Upper lobe of left lung (tissue), 6 donors: ENCODE results near the gene CTCFL. TPM values are rescaled to one million over a fixed set of nuclear protein-coding genes. Genes with fewer than 3 reads are reported as not detected.

Source experiments
- ATAC-seq, 2 donors: fragments of 200-7000 bp; cut with Tn5 transposase; one replicate each; pipeline ENCODE4 v1.9.1; 2022; ENCODE audit warnings: mild to moderate bottlenecking in 2 of 2, moderate library complexity in 2 of 2; ENCODE audit not compliant: low FRiP score in 2 of 2
- DNase-seq, 2 donors: peaks; one replicate each; pipeline ENCODE4 v3.0.0-alpha.2; 2019 to 2020
- H3K27ac ChIP-seq, 4 donors: fragments of 200-600 bp; sonication (generic); one replicate each; pipeline ENCODE4 v1.5.1; 2016 to 2019
- H3K27me3 ChIP-seq, 4 donors: fragments of 200-600 bp; sonication (generic); one replicate each; pipeline ENCODE4 v1.5.1; 2017 to 2019
- H3K36me3 ChIP-seq, 4 donors: fragments of 200-600 bp; sonication (generic); one replicate each; pipeline ENCODE4 v1.5.1; 2016 to 2019
- H3K4me1 ChIP-seq, 4 donors: fragments of 200-600 bp; sonication (generic); one replicate each; pipeline ENCODE4 v1.5.1; 2018 to 2019
- H3K4me3 ChIP-seq, 4 donors: fragments of 200-600 bp; sonication (generic); one replicate each; pipeline ENCODE4 v1.5.1; 2017 to 2019; ENCODE audit warnings: mild to moderate bottlenecking in 2 of 4, moderate library complexity in 1 of 4
- H3K9me3 ChIP-seq, 4 donors: fragments of 200-600 bp; sonication (generic); one replicate each; pipeline ENCODE4 v1.5.1; 2018 to 2019
- CTCF ChIP-seq, 6 experiments: fragments of 450-650 bp in 4 of 6; fragments of 200-600 bp in 2 of 6; sonication (generic) in 2 of 6; IDR thresholded peaks; one replicate each; pipeline ENCODE4 v1.5.1; 2016 to 2019; ENCODE audit warnings: antibody characterized with exemption in 6 of 6
- EP300 ChIP-seq, 4 donors: sonication (generic); formaldehyde crosslinking; IDR thresholded peaks; one replicate each; pipeline ENCODE4 v1.5.1; 2017; ENCODE audit warnings: antibody characterized with exemption in 4 of 4, control low read depth in 2 of 4
- POLR2A ChIP-seq, 4 donors: fragments of 450-650 bp; IDR thresholded peaks; one replicate each; pipeline ENCODE4 v1.5.1; 2016 to 2017; ENCODE audit warnings: antibody characterized with exemption in 4 of 4, mild to moderate bottlenecking in 2 of 4
- POLR2AphosphoS5 ChIP-seq, 2 donors: sonication (generic); formaldehyde crosslinking; IDR thresholded peaks; one replicate each; pipeline ENCODE4 v1.5.1; 2017; ENCODE audit warnings: antibody characterized with exemption in 2 of 2
- WGBS, 2 donors: methylation state at CpG; one replicate each; pipeline ENCODE4 v1.1.5; 2017 to 2018; 5-methylcytosine and 5-hydroxymethylcytosine counted together
- total RNA-seq, 6 donors: library from RNA; depleted of rRNA in 4 of 6; stranded (reverse); fragments of >200 nt in 4 of 6; gene quantifications; one replicate each; pipeline versions ENCODE4 v1.1.0 to v1.2.1, GENCODE V29; 2016 to 2021
- donor health status: DM: no; HTN: no; CAD: no; lungs with moderate emphysema.
- donor health status: DM: no; HTN: yes; CAD: no; lungs with severe emphysema.

CTCFL gene
- total RNA-seq, 6 donors from 2014 or later: 0.11 to 0.17 (median 0.14) TPM; not detected in 3

GRCh38 chr20:57570920-57571319 is 46.0 kb upstream of the CTCFL start:
- no peaks in the 10 kb centered on the region for H3K36me3 ChIP-seq
- H3K27me3 ChIP-seq: no peaks in the 10 kb centered on the region
- H3K4me1 ChIP-seq: no peaks in the 10 kb centered on the region
- 69 to 75% methylated on average over 8 of the region's 8 CpGs for WGBS, 2 donors
- no peak overlapping the region for H3K27ac ChIP-seq
- DNase-seq: no peak
- no peak for TF ChIP-seq CTCF (IDR thresholded peaks at IDR 0.05)
- no peak for TF ChIP-seq POLR2AphosphoS5 (IDR thresholded peaks at IDR 0.05)
- no peak for TF ChIP-seq EP300 (IDR thresholded peaks at IDR 0.05)
- no peak overlapping the region for H3K4me3 ChIP-seq
- no peaks in the 10 kb centered on the region for H3K9me3 ChIP-seq
- ATAC-seq: no peak

DNA sequence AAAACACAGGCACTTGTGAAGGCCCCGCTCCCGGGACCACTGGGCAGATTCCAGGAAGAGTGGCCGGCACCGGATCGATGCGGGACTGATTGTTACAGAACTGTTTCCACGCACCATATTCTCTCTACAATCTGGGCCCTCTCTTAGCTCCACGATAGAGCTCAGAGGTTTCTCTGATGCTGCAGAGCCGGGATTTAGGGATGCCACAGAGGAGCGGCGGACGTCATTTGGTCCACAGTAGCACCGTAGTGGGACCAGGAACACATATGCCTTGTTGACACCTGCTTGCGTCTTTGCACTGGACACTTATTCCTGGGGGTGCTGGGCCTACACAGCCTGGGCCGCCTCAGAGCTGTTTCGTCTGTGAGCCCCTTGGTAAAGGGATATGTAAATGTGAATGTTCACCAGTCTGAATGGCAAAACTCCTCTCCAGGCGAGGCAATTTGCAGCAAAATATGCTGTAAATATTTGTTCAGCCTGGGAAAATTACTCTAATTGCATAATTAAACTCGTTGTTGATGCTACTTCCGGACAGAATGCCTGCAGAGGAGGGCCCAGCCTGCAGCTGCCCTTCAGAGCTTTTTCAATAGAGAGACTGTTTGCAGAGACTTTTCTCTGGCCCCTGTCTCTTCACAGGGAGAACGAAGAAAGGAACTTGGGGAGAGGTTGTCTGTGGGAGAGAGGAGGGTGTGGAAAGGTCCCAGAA is 45.4 kb upstream of the CTCFL start:
- H3K27ac ChIP-seq: no peak overlapping the region
- H3K9me3 ChIP-seq: no peaks in the 10 kb centered on the region
- H3K36me3 ChIP-seq: no peaks in the 10 kb centered on the region
- DNase-seq: no peak
- TF ChIP-seq POLR2A (IDR thresholded peaks at IDR 0.05): no peak
- no peak for TF ChIP-seq CTCF (IDR thresholded peaks at IDR 0.05)
- no peak for TF ChIP-seq EP300 (IDR thresholded peaks at IDR 0.05)
- no peak for TF ChIP-seq POLR2AphosphoS5 (IDR thresholded peaks at IDR 0.05)
- H3K4me1 ChIP-seq: no peaks in the 10 kb centered on the region
- 71 to 78% methylated on average over 18 to 20 of the region's 20 CpGs for WGBS, 2 donors
- no peaks in the 10 kb centered on the region for H3K27me3 ChIP-seq
- no peak for ATAC-seq
- no peak overlapping the region for H3K4me3 ChIP-seq

DNA sequence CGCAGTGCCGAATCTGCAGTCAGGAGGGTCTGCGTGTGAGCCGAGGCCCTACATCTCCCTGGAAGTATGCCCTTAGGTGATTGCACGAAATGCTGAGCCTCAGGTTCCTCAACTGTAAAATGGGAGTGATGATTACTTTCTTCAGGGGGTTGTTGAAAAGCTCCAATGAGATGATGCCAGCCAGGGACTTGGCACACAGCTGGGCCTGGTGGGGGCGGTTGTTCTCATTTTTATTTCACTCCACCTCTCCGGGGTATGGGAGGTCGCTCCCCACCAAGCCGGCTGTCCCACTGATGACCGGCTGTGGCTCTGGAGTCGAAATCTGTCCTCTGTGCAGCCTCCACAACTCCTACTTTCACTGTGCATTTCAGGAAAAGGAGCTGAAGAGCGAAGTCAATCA is 44.0 kb upstream of the CTCFL start:
- H3K27ac ChIP-seq: no peak overlapping the region
- DNase-seq: no peak
- ATAC-seq: no peak
- no peaks in the 10 kb centered on the region for H3K36me3 ChIP-seq
- no peaks in the 10 kb centered on the region for H3K9me3 ChIP-seq
- WGBS, 2 donors: 90 to 95% methylated on average over 9 to 12 of the region's 12 CpGs
- H3K27me3 ChIP-seq: no peaks in the 10 kb centered on the region
- TF ChIP-seq EP300 (IDR thresholded peaks at IDR 0.05) (no peak), POLR2AphosphoS5 (IDR thresholded peaks at IDR 0.05) (no peak), CTCF (IDR thresholded peaks at IDR 0.05) (no peak), POLR2A (IDR thresholded peaks at IDR 0.05) (no peak)
- no peaks in the 10 kb centered on the region for H3K4me1 ChIP-seq
- H3K4me3 ChIP-seq: no peak overlapping the region

DNA sequence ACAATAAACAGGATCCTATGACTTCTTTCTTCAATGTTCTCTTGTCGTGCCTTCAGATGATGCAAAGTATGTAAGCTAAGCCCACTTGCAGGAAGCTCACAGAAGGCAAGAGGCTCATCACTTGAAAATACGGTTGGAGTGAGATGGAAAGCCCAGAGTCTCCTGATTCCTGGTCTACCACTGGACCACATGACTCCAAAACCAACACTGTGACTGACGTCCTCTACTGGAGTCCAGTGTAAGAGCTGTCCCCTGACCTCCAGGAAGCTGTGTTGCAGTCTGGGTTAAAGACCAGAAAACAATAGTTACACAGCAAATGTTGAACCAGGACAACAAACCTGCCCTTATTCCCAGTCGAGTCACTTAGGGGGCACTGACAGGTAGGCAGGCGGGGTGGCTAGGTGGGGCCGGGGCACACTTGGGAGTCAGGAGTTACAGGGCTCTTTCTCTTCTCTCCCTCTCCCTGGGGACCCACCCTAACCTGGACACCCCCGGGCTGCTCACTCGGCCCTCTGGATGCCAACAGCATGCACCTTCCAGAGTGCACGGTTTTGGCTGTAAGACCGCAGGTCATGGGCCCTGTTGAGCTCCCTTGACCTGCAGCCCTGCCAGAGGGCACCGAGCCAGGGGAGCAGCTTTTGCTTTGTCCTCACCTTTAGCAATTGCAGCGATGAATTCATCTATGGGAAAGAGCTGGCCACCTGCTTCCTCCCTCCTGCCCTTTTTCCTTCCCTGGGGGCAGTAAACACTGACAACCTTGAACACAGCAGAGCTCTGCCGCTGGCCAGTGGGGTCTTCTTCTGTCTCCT is 43.4 kb upstream of the CTCFL start:
- H3K9me3 ChIP-seq: no peaks in the 10 kb centered on the region
- no peak for ATAC-seq
- 67 to 73% methylated on average over 9 to 13 of the region's 13 CpGs for WGBS, 2 donors
- no peak for TF ChIP-seq POLR2A (IDR thresholded peaks at IDR 0.05)
- TF ChIP-seq CTCF (IDR thresholded peaks at IDR 0.05): no peak
- TF ChIP-seq EP300 (IDR thresholded peaks at IDR 0.05): no peak
- TF ChIP-seq POLR2AphosphoS5 (IDR thresholded peaks at IDR 0.05): no peak
- H3K36me3 ChIP-seq: no peaks in the 10 kb centered on the region
- H3K4me3 ChIP-seq: no peak overlapping the region
- H3K27ac ChIP-seq: no peak overlapping the region
- H3K4me1 ChIP-seq: no peaks in the 10 kb centered on the region
- H3K27me3 ChIP-seq: no peaks in the 10 kb centered on the region
- DNase-seq: no peak
